ENCODE measurements around the gene SARDH. TPM values are rescaled to one million over a fixed set of nuclear protein-coding genes. Genes with fewer than 3 reads are reported as not detected.

Gene SARDH
- polyA plus RNA-seq, 1 donor from 2014 or later, result not detected

GRCh38 chr9:133636902-133637301, 101.2 kb downstream of the SARDH start:
- Histone ChIP-seq H3K27me3 (ENCODE audit: insufficient read depth, low read depth, low read length) (no peaks in the 10 kb centered on the region), H3K4me2 (ENCODE audit: low read length) (no peak overlapping the region), H4K20me1 (ENCODE audit: insufficient read depth) (no peaks in the 10 kb centered on the region), H3K4me3 (ENCODE audit: low read length) (no peak overlapping the region), H3K9ac (ENCODE audit: low read length) (no peak overlapping the region), H3K9me2 (ENCODE audit: insufficient read depth, low read length) (no peaks in the 10 kb centered on the region), H3K9me3 (ENCODE audit: low read length) (no peaks in the 10 kb centered on the region), H3K79me2 (replicated peaks; ENCODE audit: insufficient read depth, low read length) (no peaks in the 10 kb centered on the region), H3K27ac (ENCODE audit: low read length) (no peak overlapping the region), H3F3A (ENCODE audit: insufficient read depth, low read length, poor library complexity, severe bottlenecking) (no peaks in the 10 kb centered on the region), H3K36me3 (ENCODE audit: insufficient read depth, low read length) (no peaks in the 10 kb centered on the region), H2AFZ (ENCODE audit: low read depth, low read length) (no peak overlapping the region)
- TF ChIP-seq RAD21 (conservative IDR thresholded peaks at IDR 0.05) (no peak), MXI1 (conservative IDR thresholded peaks at IDR 0.05; ENCODE audit: poor library complexity, severe bottlenecking) (no peak), REST (IDR thresholded peaks at IDR 0.05; ENCODE audit: borderline replicate concordance) (no peak)

GRCh38 chr9:133635533-133636531, 102.3 kb downstream of the SARDH start, which contains the start of gene DBH:
Gene DBH, plus strand, starts transcription at chr9:133636363. Its CDS starts 9 bp downstream, at chr9:133636372.
- Histone ChIP-seq H3K4me3 (ENCODE audit: low read length) (no peak within 1 kb of the TSS), H3K9ac (ENCODE audit: low read length) (no peak within 1 kb of the TSS), H3K9me2 (ENCODE audit: insufficient read depth, low read length) (no peaks in the 10 kb centered on the region), H3K36me3 (ENCODE audit: insufficient read depth, low read length) (no peaks in the 10 kb centered on the region), H2AFZ (ENCODE audit: low read depth, low read length) (no peak within 1 kb of the TSS), H3K4me2 (ENCODE audit: low read length) (no peak within 1 kb of the TSS), H4K20me1 (ENCODE audit: insufficient read depth) (no peaks in the 10 kb centered on the region), H3K27ac (ENCODE audit: low read length) (no peak within 1 kb of the TSS), H3K27me3 (ENCODE audit: insufficient read depth, low read depth, low read length) (no peaks in the 10 kb centered on the region), H3F3A (ENCODE audit: insufficient read depth, low read length, poor library complexity, severe bottlenecking) (no peaks in the 10 kb centered on the region), H3K79me2 (replicated peaks; ENCODE audit: insufficient read depth, low read length) (no peaks in the 10 kb centered on the region), H3K9me3 (ENCODE audit: low read length) (no peaks in the 10 kb centered on the region)
- no peak for TF ChIP-seq EP300 (conservative IDR thresholded peaks at IDR 0.05; ENCODE audit: poor library complexity, severe bottlenecking)
- no peak for TF ChIP-seq POLR2AphosphoS5 (IDR thresholded peaks at IDR 0.05)
- TF ChIP-seq RAD21 (conservative IDR thresholded peaks at IDR 0.05), result no peak
- TF ChIP-seq CTCF (IDR thresholded peaks at IDR 0.05; ENCODE audit: poor library complexity, severe bottlenecking), result no peak
- TF ChIP-seq EZH2 (IDR thresholded peaks at IDR 0.05; ENCODE audit: borderline replicate concordance, insufficient read depth, low read length, poor library complexity, severe bottlenecking), result no peak
- TF ChIP-seq MXI1 (conservative IDR thresholded peaks at IDR 0.05; ENCODE audit: poor library complexity, severe bottlenecking), result no peak
- TF ChIP-seq REST (IDR thresholded peaks at IDR 0.05; ENCODE audit: borderline replicate concordance), result no peak
- no peak for TF ChIP-seq SMC3 (conservative IDR thresholded peaks at IDR 0.05; ENCODE audit: poor library complexity)
- no peak for TF ChIP-seq TAF1 (IDR thresholded peaks at IDR 0.05; ENCODE audit: low read depth)

Measured in neural cell (in vitro differentiated cells).